Natural killer cell (primary cell): ENCODE measurements around the gene IL1RAPL1. TPM values are rescaled to one million over a fixed set of nuclear protein-coding genes. Genes with fewer than 3 reads are reported as not detected.

ENCODE experiments used
- ATAC-seq, 3 donors: fragments of 150-1000 bp in 2 of 3; fragments of 200-7000 bp in 1 of 3; cut with Tn5 transposase; 1 replicate in 1 of 3; 2 replicates in 2 of 3; pipeline ENCODE4 v1.10.0; 2021; ENCODE audit warnings: mild to moderate bottlenecking in 2 of 3, moderate library complexity in 2 of 3
- DNase-seq, 2 donors: peaks; one replicate each; pipeline versions ENCODE4 v3.0.0 to v3.0.0-alpha.2; 2013 to 2021; ENCODE audit warnings: mixed read lengths in 1 of 2
- H3K27ac ChIP-seq: one replicate; pipeline ENCODE4 v1.5.1; 2013; ENCODE audit warnings: mild to moderate bottlenecking, low read length
- H3K27me3 ChIP-seq: one replicate; pipeline ENCODE4 v1.6.1; 2013; ENCODE audit warnings: low read length; ENCODE audit not compliant: control insufficient read depth, insufficient read depth
- H3K36me3 ChIP-seq: one replicate; pipeline ENCODE4 v1.6.1; 2013; ENCODE audit warnings: low read length; ENCODE audit not compliant: control insufficient read depth, insufficient read depth
- H3K4me1 ChIP-seq: one replicate; pipeline ENCODE4 v1.6.1; 2013; ENCODE audit warnings: low read length; ENCODE audit not compliant: control insufficient read depth, insufficient read depth
- H3K4me3 ChIP-seq: one replicate; pipeline ENCODE4 v1.5.1; 2013; ENCODE audit warnings: low read length
- H3K9me3 ChIP-seq: one replicate; pipeline ENCODE4 v1.6.1; 2013; ENCODE audit warnings: low read length; ENCODE audit not compliant: control insufficient read depth, insufficient read depth
- H3K27ac Mint-ChIP-seq, 2 donors: one replicate each; pipeline ENCODE4 v1.8.0; 2022; ENCODE audit warnings: mild to moderate bottlenecking in 2 of 2, mixed read lengths in 2 of 2, moderate library complexity in 1 of 2
- H3K27me3 Mint-ChIP-seq, 2 donors: one replicate each; pipeline ENCODE4 v1.8.0; 2022; ENCODE audit warnings: low read depth in 2 of 2, mixed read lengths in 2 of 2
- H3K36me3 Mint-ChIP-seq: one replicate; pipeline ENCODE4 v1.8.0; 2022; ENCODE audit warnings: mixed read lengths
- H3K4me1 Mint-ChIP-seq, 2 donors: one replicate each; pipeline ENCODE4 v1.8.0; 2022; ENCODE audit warnings: mixed read lengths in 2 of 2
- H3K4me3 Mint-ChIP-seq: one replicate; pipeline ENCODE4 v1.8.0; 2022; ENCODE audit warnings: mild to moderate bottlenecking, moderate library complexity, mixed read lengths
- H3K9me3 Mint-ChIP-seq, 2 donors: one replicate each; pipeline ENCODE4 v1.8.0; 2022; ENCODE audit warnings: mixed read lengths in 2 of 2
- CTCF ChIP-seq: fragments of 200-600 bp; IDR thresholded peaks from one replicate; pipeline ENCODE4 v1.8.0; 2022; ENCODE audit warnings: antibody characterized with exemption
- WGBS: methylation state at CpG from one replicate; pipeline ENCODE4 v1.1.7; 2013; ENCODE audit warnings: missing lambda C conversion rate; ENCODE audit not compliant: insufficient coverage; 5-methylcytosine and 5-hydroxymethylcytosine counted together
- intact Hi-C: fragments of 100-400 bp; cut with micrococcal nuclease; formaldehyde crosslinking; loops from one replicate; pipeline ENCODE4 v1.14.2; 2022
- total RNA-seq, 4 donors: library from RNA; stranded (reverse); fragments of 120-200 nt in 1 of 4; gene quantifications; one replicate each; pipeline versions ENCODE4 v1.2.3 to v1.2.4, GENCODE V29; 2013 to 2022

Gene IL1RAPL1
- total RNA-seq, 3 donors from 2014 or later (not counting 1 experiment from before 2014, with no cell fraction given): not detected

- ATAC-seq (no peak), DNase-seq (no peak)
- no peaks in the 10 kb centered on the region for H3K4me1 Mint-ChIP-seq
- H3K27ac ChIP-seq: no peak overlapping the region
- H3K27me3 Mint-ChIP-seq: no peaks in the 10 kb centered on the region
- no peak overlapping the region for H3K4me3 ChIP-seq
- TF ChIP-seq CTCF: no peak
- H3K9me3 ChIP-seq: no peaks in the 10 kb centered on the region
- H3K36me3 Mint-ChIP-seq: no peaks in the 10 kb centered on the region
- WGBS: no CpG with 5 or more reads among the region's 3 CpGs
- H3K4me3 Mint-ChIP-seq: no peak overlapping the region
- peaks cover 12% of the 10 kb centered on the region in 2 donors for H3K9me3 Mint-ChIP-seq
- intact Hi-C loops: no loop called here
- H3K36me3 ChIP-seq: no peaks in the 10 kb centered on the region
- no peaks in the 10 kb centered on the region for H3K27me3 ChIP-seq
- no peak overlapping the region for H3K27ac Mint-ChIP-seq
- H3K4me1 ChIP-seq: no peaks in the 10 kb centered on the region
Observed at GRCh38 chrX:28998609-28999135, 411.4 kb downstream of the IL1RAPL1 start.

GRCh38 chrX:29012867-29013266 is 425.6 kb downstream of the IL1RAPL1 start:
- ATAC-seq (no peak), DNase-seq (no peak)
- Histone ChIP-seq H3K9me3 (no peaks in the 10 kb centered on the region), H3K36me3 (no peaks in the 10 kb centered on the region), H3K4me3 (no peak overlapping the region), H3K27me3 (no peaks in the 10 kb centered on the region), H3K27ac (no peak overlapping the region), H3K4me1 (no peaks in the 10 kb centered on the region)
- no peaks in the 10 kb centered on the region for H3K36me3 Mint-ChIP-seq
- H3K4me1 Mint-ChIP-seq: no peaks in the 10 kb centered on the region
- intact Hi-C loops: no loop called here
- H3K4me3 Mint-ChIP-seq: no peak overlapping the region
- no peaks in the 10 kb centered on the region for H3K27me3 Mint-ChIP-seq
- no peak overlapping the region for H3K27ac Mint-ChIP-seq
- no peak for TF ChIP-seq CTCF
- peaks cover 0 to 4% of the 10 kb centered on the region in 2 donors for H3K9me3 Mint-ChIP-seq

- intact Hi-C loops: no loop called here
- no peaks in the 10 kb centered on the region for H3K27me3 Mint-ChIP-seq
- no peaks in the 10 kb centered on the region for H3K36me3 Mint-ChIP-seq
- Histone ChIP-seq H3K36me3 (no peaks in the 10 kb centered on the region), H3K9me3 (no peaks in the 10 kb centered on the region), H3K27ac (no peak overlapping the region), H3K4me3 (no peak overlapping the region), H3K27me3 (no peaks in the 10 kb centered on the region), H3K4me1 (no peaks in the 10 kb centered on the region)
- no peaks in the 10 kb centered on the region for H3K4me1 Mint-ChIP-seq
- no peak overlapping the region for H3K4me3 Mint-ChIP-seq
- TF ChIP-seq CTCF: no peak
- H3K9me3 Mint-ChIP-seq: peaks cover 9 to 15% of the 10 kb centered on the region in 2 donors
- ATAC-seq (no peak), DNase-seq (no peak)
- no peak overlapping the region for H3K27ac Mint-ChIP-seq
Observed at GRCh38 chrX:29023207-29023606, 436.0 kb downstream of the IL1RAPL1 start.

- no peak for TF ChIP-seq CTCF
- DNase-seq (no peak), ATAC-seq (no peak)
- no peaks in the 10 kb centered on the region for H3K36me3 Mint-ChIP-seq
- intact Hi-C loops: no loop called here
- H3K27ac Mint-ChIP-seq: no peak overlapping the region
- H3K4me1 ChIP-seq: no peaks in the 10 kb centered on the region
- H3K9me3 Mint-ChIP-seq: peaks cover 5 to 13% of the 10 kb centered on the region in 2 donors
- no peaks in the 10 kb centered on the region for H3K36me3 ChIP-seq
- no peaks in the 10 kb centered on the region for H3K27me3 ChIP-seq
- H3K27ac ChIP-seq: no peak overlapping the region
- H3K9me3 ChIP-seq: peaks cover 4% of the 10 kb centered on the region
- H3K4me3 ChIP-seq: no peak overlapping the region
- no peaks in the 10 kb centered on the region for H3K4me1 Mint-ChIP-seq
- 88% methylated on average over 1 of the region's 2 CpGs for WGBS
- no peaks in the 10 kb centered on the region for H3K27me3 Mint-ChIP-seq
- H3K4me3 Mint-ChIP-seq: no peak overlapping the region
Observed at GRCh38 chrX:29024871-29025270, 437.6 kb downstream of the IL1RAPL1 start.
